ENCODE measurements around the gene MAP2K6.

- TF ChIP-seq CTCF (IDR thresholded peaks at IDR 0.05 in 2 of 3, conservative IDR thresholded peaks at IDR 0.05 in 1 of 3; ENCODE audit: control insufficient read depth in 2 of 3, extremely low read depth in 1 of 3, insufficient read depth in 1 of 3, low read depth in 3 of 3, low read length in 3 of 3) = no peak
- no peak for TF ChIP-seq ZNF274 (IDR thresholded peaks at IDR 0.05; ENCODE audit: insufficient read depth, insufficient read length)
- TF ChIP-seq ZBTB11 (CRISPR knock-in tag; IDR thresholded peaks at IDR 0.05) = no peak
- TF ChIP-seq RFX5 (IDR thresholded peaks at IDR 0.05; ENCODE audit: low read depth, low read length) = no peak
- TF ChIP-seq HCFC1 (IDR thresholded peaks at IDR 0.05; ENCODE audit: low read length) = no peak
- no peak for TF ChIP-seq TAF1 (IDR thresholded peaks at IDR 0.05; ENCODE audit: borderline replicate concordance, low read depth, low read length)
- no peak for TF ChIP-seq POLR2A (IDR thresholded peaks at IDR 0.05; ENCODE audit: low read depth, low read length)
- TF ChIP-seq EP300 (IDR thresholded peaks at IDR 0.05; ENCODE audit: borderline replicate concordance in 1 of 2, control insufficient read depth in 1 of 2, low read depth in 2 of 2, low read length in 2 of 2) = no peak
- TF ChIP-seq BMI1 (IDR thresholded peaks at IDR 0.05; ENCODE audit: borderline replicate concordance) = no peak
- TF ChIP-seq CEBPB (IDR thresholded peaks at IDR 0.05; ENCODE audit: borderline replicate concordance in 1 of 2, low read depth in 2 of 2, low read length in 2 of 2) = no peak
- no peak for TF ChIP-seq NRF1 (conservative IDR thresholded peaks at IDR 0.05; ENCODE audit: low read depth, low read length)
- TF ChIP-seq POLR2AphosphoS5 (IDR thresholded peaks at IDR 0.05; ENCODE audit: low read length) = no peak
These were observed 38.3 kb downstream of the MAP2K6 start for GRCh38 chr17:69452664-69453260.
